Panc1 (cell line): ENCODE data around the gene PLXND1. TPM values are rescaled to one million over a fixed set of nuclear protein-coding genes. Genes with fewer than 3 reads are reported as not detected.

Experiments used
- ATAC-seq: fragments of 200-7000 bp; cut with Tn5 transposase; 2 replicates; pipeline ENCODE4 v1.9.1; 2020; ENCODE audit warnings: mild to moderate bottlenecking, moderate library complexity
- BruUV-seq: library from RNA; stranded (reverse); fragments of 400-500 nt; replicated peaks from 2 replicates; lab custom pipeline; 2021; lab: Mats Ljungman, UMichigan
- CTCF ChIA-PET: fragments of 300-600 bp; sonication (Branson Sonifier 250); formaldehyde crosslinking; loops from one replicate; lab custom pipeline; 2022; ENCODE audit warnings: antibody characterized with exemption; lab: Charles Lee
- POLR2A ChIA-PET: fragments of 300-600 bp; sonication (Branson Sonifier 250); formaldehyde crosslinking; loops from one replicate; lab custom pipeline; 2022; ENCODE audit warnings: antibody characterized with exemption; lab: Charles Lee
- DNase-seq: peaks from one replicate; pipeline ENCODE4 v3.0.0-alpha.2; 2010; ENCODE audit warnings: low read depth, low spot score
- H3K27ac ChIP-seq: 2 replicates; pipeline ENCODE4 v1.5.1; 2011; ENCODE audit warnings: mild to moderate bottlenecking, low read length, inconsistent platforms
- H3K27me3 ChIP-seq: fragments of 200-500 bp; sonication (Bioruptor generic); 2 replicates; pipeline ENCODE4 v1.6.0; 2014; ENCODE audit warnings: low read length, inconsistent platforms; ENCODE audit not compliant: control insufficient read depth, insufficient read depth
- H3K36me3 ChIP-seq: fragments of 200-500 bp; sonication (Bioruptor generic); 2 replicates; pipeline ENCODE4 v1.5.1; 2014; ENCODE audit warnings: inconsistent platforms, mild to moderate bottlenecking, low read length, moderate library complexity; ENCODE audit not compliant: control insufficient read depth, insufficient read depth
- H3K4me1 ChIP-seq: 2 replicates; pipeline ENCODE4 v1.5.1; 2011; ENCODE audit warnings: inconsistent platforms, mild to moderate bottlenecking, low read length, moderate library complexity; ENCODE audit not compliant: control insufficient read depth, insufficient read depth
- H3K4me3 ChIP-seq, 2 experiments: 2 replicates each; pipeline ENCODE4 v1.5.1; 2011 to 2012; ENCODE audit warnings: low read depth in 2 of 2, low read length in 2 of 2, mild to moderate bottlenecking in 2 of 2, inconsistent platforms in 1 of 2, moderate library complexity in 1 of 2
- H3K9me3 ChIP-seq: fragments of 200-500 bp; sonication (Bioruptor generic); 2 replicates; pipeline ENCODE4 v1.5.1; 2014; ENCODE audit warnings: low read depth, mild to moderate bottlenecking, inconsistent platforms, low read length, moderate library complexity; ENCODE audit not compliant: control insufficient read depth, insufficient read depth
- CTCF ChIP-seq: fragments of 450-650 bp; IDR thresholded peaks from 2 replicates; pipeline ENCODE4 v1.5.1; 2017; ENCODE audit warnings: mild to moderate bottlenecking
- POLR2AphosphoS5 ChIP-seq: IDR thresholded peaks from 2 replicates; pipeline ENCODE4 v1.6.1; 2012; ENCODE audit warnings: mild to moderate bottlenecking, low read depth, low read length, moderate library complexity
- SIN3A ChIP-seq: IDR thresholded peaks from 2 replicates; pipeline ENCODE4 v1.6.1; 2012; ENCODE audit warnings: low read depth, mild to moderate bottlenecking, low read length, moderate library complexity, borderline replicate concordance; ENCODE audit not compliant: insufficient read depth
- TCF7L2 ChIP-seq: IDR thresholded peaks from 2 replicates; pipeline ENCODE4 v1.6.1; 2011; ENCODE audit warnings: mild to moderate bottlenecking, low read depth, low read length, inconsistent platforms
- in situ Hi-C: cut with HindIII; loops from 2 replicates; pipeline ENCODE4 v1.10.0; 2016; ENCODE audit warnings: low sequenced_read_pairs, low pct_unique_long_range_greater_than_20kb
- intact Hi-C: fragments of 100-400 bp; cut with micrococcal nuclease; formaldehyde crosslinking; loops from one replicate; pipeline ENCODE4 v1.10.0; 2022; ENCODE audit not compliant: unreplicated experiment
- total RNA-seq: library from RNA; stranded (reverse); gene quantifications from one replicate; pipeline ENCODE4 v1.2.1, GENCODE V29; 2021; ENCODE audit not compliant: unreplicated experiment
- TF ChIP-seq, protein P1 (sequence below), 2 experiments: IDR thresholded peaks; 2 replicates each; pipeline ENCODE4 v1.6.1; 2011 to 2012; ENCODE audit warnings: low read depth in 2 of 2, control low read depth in 1 of 2, low read length in 1 of 2, mild to moderate bottlenecking in 1 of 2, moderate library complexity in 1 of 2; ENCODE audit not compliant: insufficient read depth in 1 of 2

Gene PLXND1
- total RNA-seq, 1 experiment from 2014 or later: 248 TPM

GRCh38 chr3:129528589-129529100 is 77.8 kb downstream of the PLXND1 start, which contains the start of gene RHO:
RHO (plus strand) TSS chr3:129528639; CDS start chr3:129528734, 95 bp downstream.
- intact Hi-C loops: no loop called here
- no TSS peak for BruUV-seq
- TF ChIP-seq TCF7L2 (no peak), CTCF (no peak), POLR2AphosphoS5 (no peak), SIN3A (no peak)
- TF ChIP-seq, protein P1, sequence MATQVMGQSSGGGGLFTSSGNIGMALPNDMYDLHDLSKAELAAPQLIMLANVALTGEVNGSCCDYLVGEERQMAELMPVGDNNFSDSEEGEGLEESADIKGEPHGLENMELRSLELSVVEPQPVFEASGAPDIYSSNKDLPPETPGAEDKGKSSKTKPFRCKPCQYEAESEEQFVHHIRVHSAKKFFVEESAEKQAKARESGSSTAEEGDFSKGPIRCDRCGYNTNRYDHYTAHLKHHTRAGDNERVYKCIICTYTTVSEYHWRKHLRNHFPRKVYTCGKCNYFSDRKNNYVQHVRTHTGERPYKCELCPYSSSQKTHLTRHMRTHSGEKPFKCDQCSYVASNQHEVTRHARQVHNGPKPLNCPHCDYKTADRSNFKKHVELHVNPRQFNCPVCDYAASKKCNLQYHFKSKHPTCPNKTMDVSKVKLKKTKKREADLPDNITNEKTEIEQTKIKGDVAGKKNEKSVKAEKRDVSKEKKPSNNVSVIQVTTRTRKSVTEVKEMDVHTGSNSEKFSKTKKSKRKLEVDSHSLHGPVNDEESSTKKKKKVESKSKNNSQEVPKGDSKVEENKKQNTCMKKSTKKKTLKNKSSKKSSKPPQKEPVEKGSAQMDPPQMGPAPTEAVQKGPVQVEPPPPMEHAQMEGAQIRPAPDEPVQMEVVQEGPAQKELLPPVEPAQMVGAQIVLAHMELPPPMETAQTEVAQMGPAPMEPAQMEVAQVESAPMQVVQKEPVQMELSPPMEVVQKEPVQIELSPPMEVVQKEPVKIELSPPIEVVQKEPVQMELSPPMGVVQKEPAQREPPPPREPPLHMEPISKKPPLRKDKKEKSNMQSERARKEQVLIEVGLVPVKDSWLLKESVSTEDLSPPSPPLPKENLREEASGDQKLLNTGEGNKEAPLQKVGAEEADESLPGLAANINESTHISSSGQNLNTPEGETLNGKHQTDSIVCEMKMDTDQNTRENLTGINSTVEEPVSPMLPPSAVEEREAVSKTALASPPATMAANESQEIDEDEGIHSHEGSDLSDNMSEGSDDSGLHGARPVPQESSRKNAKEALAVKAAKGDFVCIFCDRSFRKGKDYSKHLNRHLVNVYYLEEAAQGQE (IDR thresholded peaks at IDR 0.05; ENCODE audit: insufficient read depth in 1 of 2, low read depth in 2 of 2, low read length in 1 of 2): no peak
- no peaks in the 10 kb centered on the region for H3K27me3 ChIP-seq
- H3K27ac ChIP-seq: no peak within 1 kb of the TSS
- ChIA-PET POLR2A (no interaction called here), CTCF (no interaction called here)
- DNase-seq (no peak), ATAC-seq (no peak)
- H3K9me3 ChIP-seq: no peaks in the 10 kb centered on the region
- in situ Hi-C loops: no loop called here
- H3K4me1 ChIP-seq: no peaks in the 10 kb centered on the region
- H3K36me3 ChIP-seq: no peaks in the 10 kb centered on the region
- H3K4me3 ChIP-seq: no peak within 1 kb of the TSS

- in situ Hi-C loops (no loop called here), intact Hi-C loops (no loop called here)
- ATAC-seq (no peak), DNase-seq (no peak)
- H3K4me3 ChIP-seq: no peak overlapping the region
- no peaks in the 10 kb centered on the region for H3K27me3 ChIP-seq
- H3K9me3 ChIP-seq: no peaks in the 10 kb centered on the region
- no peaks in the 10 kb centered on the region for H3K4me1 ChIP-seq
- no TSS peak for BruUV-seq
- no peak overlapping the region for H3K27ac ChIP-seq
- no peaks in the 10 kb centered on the region for H3K36me3 ChIP-seq
- ChIA-PET POLR2A (interaction anchor here (0.6 kb wide), 1 partner anchor 99 kb away, joined by 3 read pairs; the partner anchor contains the start of gene EFCAB12), CTCF (no interaction called here)
- TF ChIP-seq SIN3A (no peak), POLR2AphosphoS5 (no peak)
These were observed 79.2 kb downstream of the PLXND1 start for GRCh38 chr3:129527262-129527661.
